H4 (cell line): ENCODE data around the gene MICALL1. TPM values are rescaled to one million over a fixed set of nuclear protein-coding genes. Genes with fewer than 3 reads are reported as not detected.
"Not testable (repeated sequence)": the region's sequence is repeated elsewhere in the genome, so short reads cannot be mapped to it uniquely, and the experiment has no call there.

Experiments used
- DNase-seq: peaks from one replicate; pipeline ENCODE4 v3.0.0-alpha.2; 2015; ENCODE audit warnings: low spot score
- total RNA-seq: library from RNA; depleted of rRNA; stranded (reverse); fragments of >200 nt; shearing (Covaris generic); gene quantifications from 2 replicates; pipeline ENCODE4 v1.2.3, GENCODE V29; 2014

MICALL1 gene
- total RNA-seq, 1 experiment from 2014 or later = 11.6 TPM

- no peak for DNase-seq
Observed at GRCh38 chr22:37959231-37959825, 53.2 kb downstream of the MICALL1 start.

GRCh38 chr22:37961062-37961461 lies 55.0 kb downstream of the MICALL1 start:
- no peak for DNase-seq

- no peak for DNase-seq
Observed at GRCh38 chr22:37965940-37966664, 60.0 kb downstream of the MICALL1 start.

- no peak for DNase-seq
Observed at GRCh38 chr22:37967147-37967546, 61.0 kb downstream of the MICALL1 start.

DNA sequence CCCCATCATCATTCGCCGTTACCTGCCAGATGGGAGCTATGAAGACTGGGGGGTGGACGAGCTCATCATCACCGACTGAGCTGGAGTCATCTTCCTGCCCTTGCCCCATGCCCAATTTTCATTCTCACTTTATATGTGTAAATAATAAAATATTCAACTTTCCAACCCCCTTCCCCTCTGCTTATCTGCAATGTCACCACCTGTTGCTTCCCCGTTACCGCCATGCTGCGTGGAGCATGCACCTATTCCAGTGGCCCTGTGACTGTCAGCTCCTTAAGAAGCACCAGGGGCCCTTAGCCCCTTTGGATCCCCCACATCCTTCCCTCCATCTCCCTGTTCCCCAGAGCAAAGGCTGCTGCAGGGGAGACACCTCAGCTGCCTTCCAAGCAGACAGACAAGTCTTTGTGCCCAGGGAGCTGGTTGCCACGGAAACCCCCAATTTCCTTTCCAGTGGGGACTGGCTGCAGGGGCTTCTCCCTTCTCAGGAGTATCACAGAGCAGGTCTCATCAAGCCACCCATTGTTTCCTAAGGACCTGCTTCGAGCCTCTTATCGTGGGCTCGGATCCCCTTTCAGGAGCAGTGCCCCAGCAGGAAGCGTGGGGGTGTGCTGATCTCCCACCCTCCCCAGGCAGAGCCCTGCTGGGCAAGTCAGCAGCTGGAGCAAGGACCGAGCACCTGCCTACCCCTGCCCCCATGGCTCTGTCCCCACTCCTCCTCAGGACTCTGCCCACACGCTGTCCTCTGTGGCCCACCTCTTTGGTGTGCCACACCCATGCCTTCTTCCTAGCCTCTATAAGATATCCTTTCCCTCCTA lies 61.7 kb downstream of the MICALL1 start:
- DNase-seq = no peak

- DNase-seq = no peak
Observed at GRCh38 chr22:37968452-37969251, 62.6 kb downstream of the MICALL1 start.

- DNase-seq = no peak
Observed at GRCh38 chr22:37970864-37971263, 64.8 kb downstream of the MICALL1 start.

DNA sequence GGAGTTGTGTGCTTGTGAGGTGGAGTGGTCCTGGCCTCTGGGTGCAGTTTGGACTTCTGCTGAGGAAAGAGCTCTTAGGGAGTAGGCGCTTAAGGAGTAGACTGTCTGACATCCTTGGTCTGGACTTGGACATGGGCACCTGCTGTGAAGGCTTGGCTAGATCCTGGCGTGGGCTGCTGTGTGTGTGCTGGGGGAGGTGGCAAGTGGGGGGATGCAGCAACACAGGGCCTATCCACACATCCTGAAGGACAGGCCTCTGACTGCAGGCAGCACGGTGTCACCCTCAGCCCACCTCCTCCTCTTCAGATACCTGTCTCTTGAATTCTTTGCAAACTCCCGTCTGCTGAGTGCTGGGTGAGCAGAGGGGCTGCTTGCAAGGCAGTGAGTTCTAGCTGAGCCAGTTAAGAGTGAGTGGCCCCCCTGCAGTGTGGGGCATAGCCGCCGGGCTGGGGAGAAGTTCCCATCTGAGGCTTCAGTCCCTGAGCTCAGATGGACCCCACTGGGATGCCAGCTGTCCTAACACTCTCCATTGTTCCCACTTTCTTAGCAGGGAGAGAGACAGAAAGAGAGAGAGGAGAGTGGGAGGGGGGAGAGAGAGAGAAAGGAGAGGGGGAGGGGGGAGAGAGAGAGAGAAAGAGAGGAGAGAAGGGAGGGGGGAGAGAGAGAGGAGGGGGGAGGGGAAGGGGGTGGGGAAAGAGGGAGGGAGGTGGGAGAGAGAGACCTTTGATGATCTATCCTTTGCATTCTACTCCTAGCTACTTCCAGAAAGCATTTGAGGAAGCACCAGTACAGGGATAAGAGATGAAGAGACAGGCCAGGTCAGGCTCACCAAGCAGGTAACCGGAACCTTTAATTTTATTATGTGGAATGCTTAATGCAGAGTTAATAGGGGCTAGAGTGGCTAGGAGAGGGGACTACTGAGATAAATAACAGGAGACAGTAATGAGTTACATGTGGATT lies 65.7 kb downstream of the MICALL1 start:
- no peak for DNase-seq

DNA sequence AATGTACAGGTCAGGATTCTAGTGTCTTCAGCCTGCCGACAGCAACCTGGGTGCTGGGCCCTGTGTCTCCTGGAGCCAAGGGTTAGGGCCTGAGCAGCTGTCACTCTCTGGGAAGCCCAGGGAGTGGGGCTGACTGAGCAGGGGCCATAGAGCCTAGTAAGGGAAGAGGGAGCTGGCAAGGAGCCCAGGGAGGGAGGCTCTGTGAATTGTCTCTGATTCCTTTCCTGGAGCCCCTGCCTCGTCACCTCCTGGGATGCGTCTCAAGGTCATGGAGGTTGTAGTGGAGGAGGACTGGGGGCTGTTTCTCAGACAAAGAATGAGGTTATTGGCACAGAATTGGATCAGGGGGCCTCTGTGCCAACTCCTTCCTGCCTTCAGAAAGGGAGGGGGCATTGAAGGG lies 66.4 kb downstream of the MICALL1 start:
- DNase-seq = no peak

DNA sequence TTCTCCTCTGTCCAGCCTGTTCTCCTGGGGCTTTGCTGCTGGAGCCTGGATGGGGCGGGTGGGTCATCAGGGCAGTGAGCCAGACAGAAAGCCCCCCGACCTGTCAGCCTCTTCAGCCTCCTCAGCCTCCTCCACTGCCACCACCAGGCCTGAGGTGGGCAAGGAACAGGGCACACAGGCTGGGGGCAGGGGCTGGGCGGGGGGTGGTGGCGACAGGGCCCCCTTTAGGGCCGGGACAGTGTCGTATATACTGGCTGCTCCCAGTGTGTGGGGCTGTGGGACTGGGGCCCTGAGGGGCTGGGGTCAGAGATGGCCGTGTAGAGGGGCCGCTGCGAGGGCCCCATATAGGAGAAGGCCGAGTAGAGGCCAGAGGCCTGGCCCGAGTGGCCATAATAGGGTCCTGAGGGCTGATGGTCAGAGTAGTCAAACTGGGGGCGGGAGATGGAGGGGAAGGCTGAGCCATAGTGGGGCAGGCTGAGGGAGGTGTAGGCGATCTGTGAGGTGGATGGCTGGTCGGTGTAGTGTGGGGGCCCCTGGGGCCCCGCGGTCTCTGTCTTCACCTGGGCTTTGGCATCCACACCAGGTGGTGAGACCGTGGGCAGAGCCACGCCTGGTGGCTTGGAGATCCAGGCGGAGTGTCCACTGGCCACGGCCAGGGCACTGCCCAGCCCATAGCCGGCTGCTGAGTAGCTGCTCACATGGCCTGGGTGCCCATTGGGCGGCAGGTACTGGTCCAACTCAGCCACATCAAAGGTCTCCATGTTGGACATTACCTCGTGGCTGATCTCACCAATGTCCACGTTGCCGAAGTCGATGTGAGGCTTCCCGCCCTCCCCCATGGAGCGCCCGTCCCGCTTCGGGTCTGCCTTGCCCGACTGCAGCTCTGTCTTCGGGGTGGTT lies 67.4 kb downstream of the MICALL1 start:
- no peak for DNase-seq

GRCh38 chr22:37975153-37975552 lies 69.1 kb downstream of the MICALL1 start:
- no peak for DNase-seq

DNA sequence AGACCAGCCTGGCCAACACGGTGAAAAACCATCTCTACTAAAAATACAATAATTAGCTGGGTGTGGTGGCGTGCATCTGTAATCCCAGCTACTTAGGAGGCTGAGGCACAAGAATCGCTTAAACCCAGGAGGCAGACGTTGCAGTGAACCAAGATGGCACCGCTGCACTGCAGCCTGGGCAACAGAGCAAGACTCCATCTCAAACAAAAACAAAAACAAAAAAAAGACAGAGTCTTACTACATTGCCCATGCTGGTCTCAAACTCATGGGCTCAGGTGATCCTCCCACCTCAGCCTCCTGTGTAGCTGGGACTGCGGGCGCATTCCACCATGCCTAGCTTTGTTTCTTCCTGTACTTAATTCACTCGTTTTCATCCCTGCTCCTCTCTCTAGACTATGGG lies 69.9 kb downstream of the MICALL1 start:
- DNase-seq = not testable (repeated sequence)

- no peak for DNase-seq
Observed at GRCh38 chr22:37976547-37976946, 70.5 kb downstream of the MICALL1 start.

DNA sequence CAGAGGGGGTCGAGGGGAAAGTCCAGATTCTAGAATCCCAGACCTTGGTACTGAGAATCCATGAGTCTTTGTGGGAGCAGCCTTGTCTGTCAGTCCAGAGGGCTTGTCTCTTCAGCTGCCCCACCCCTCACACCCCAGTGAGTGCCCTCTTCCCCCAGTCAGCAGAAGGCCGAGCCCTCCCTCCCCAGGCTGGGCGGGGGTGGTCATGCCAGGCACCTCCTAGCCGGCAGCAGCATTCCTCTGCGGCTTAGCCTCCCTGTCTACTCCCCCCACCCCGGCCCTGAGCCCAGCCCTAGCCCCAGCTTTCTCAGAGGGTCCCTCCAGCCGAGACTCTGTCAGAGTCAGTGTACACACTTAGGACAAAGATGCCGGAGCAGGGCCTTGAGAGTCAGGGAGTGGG lies 73.7 kb downstream of the MICALL1 start:
- no peak for DNase-seq

DNA sequence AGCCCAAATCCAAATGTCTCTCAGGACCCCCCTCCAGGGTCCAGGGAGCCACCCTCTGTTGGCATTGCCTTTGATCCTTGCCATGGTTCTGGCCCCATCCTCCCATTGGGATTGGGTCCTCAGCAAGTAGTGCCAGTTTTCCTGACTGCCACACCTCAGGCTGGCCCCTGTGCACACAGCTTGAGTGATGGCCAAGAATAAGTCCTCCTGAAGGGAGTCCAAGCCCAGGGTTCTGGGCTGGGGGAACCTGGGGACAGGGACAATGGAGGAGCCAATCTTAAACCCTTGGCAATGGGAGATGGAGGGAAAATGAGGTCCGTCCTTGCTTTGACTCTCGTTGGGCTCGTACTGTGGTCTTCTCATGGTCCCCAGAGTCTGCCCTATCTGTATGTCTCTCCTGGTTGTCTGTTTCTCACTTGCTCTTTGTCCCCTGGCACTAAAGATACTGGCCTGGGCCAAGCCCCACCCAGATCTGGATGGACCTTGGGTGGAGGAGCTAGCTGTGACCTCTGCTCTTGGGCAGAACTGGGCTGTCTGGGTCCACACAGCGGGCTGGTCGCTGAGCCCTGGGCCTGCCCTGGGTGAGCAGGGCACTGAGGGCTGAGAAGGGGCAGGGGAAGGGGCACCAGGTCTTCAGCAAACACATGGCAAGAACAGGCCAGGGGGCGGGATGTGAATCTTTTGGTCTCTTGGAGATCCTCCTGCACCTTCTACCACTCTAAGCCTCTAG lies 75.3 kb downstream of the MICALL1 start:
- DNase-seq = no peak

GRCh38 chr22:37982151-37982785 lies 76.2 kb downstream of the MICALL1 start:
- DNase-seq = no peak

DNA sequence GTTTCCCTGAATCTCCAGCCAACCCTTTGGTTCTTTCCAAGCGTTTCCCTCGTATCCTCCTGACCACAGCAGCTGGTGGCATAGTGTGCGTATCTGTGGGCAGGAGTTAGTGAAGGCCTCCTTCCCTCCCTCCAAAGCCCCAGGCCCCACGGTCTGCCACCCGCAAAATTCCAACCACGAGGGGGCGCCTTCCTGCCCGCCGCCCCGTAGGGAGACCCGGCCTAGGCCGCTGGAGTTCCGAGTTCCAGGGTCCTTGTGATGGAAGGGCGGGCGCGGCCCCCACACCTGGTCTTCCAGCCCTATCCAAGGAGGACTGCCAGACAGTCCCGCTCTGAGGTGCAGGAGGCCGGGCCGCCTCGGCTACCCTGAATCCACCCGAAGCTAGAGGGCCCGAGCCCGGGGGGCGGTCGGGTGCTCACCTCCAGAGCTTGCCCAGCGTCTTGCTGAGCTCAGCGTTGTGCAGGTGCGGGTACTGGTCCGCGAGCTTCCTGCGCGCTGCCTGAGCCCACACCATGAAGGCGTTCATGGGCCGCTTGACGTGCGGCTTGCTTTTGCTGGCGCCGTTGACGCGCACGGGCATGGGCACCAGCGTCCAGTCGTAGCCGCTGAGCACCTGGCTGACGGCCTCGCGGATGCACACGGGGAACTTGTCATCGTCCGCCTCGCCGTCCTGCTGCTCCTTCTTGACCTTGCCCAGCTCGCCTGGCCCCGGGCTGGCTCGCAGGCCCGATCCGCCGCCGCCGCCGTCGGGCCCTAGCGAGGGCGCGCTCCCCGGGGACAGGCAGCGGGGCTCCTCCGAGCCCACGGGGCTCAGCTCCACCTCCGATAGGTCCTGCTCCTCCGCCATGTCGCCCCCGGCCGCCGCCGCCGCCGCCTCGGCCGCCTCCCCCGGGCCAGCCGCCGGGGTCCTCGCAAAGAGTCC lies 77.1 kb downstream of the MICALL1 start:
- no peak for DNase-seq
